GM12878 (cell line): ENCODE results near the gene KLHL36. TPM values are rescaled to one million over a fixed set of nuclear protein-coding genes. Genes with fewer than 3 reads are reported as not detected.

Source experiments
- BMI1 ChIP-seq: fragments of 450-650 bp; IDR thresholded peaks from 2 replicates; pipeline ENCODE4 v1.6.1; 2016; ENCODE audit warnings: mild to moderate bottlenecking, moderate library complexity, borderline replicate concordance
- CBFB ChIP-seq: IDR thresholded peaks from 2 replicates; pipeline ENCODE4 v1.6.1; 2016; ENCODE audit warnings: antibody characterized with exemption, low read depth
- CUX1 ChIP-seq: IDR thresholded peaks from 2 replicates; pipeline ENCODE4 v1.6.1; 2012; ENCODE audit warnings: improper control_type of control experiment, low read depth, low read length; ENCODE audit not compliant: insufficient replicate concordance
- GABPA ChIP-seq: IDR thresholded peaks from 2 replicates; pipeline ENCODE4 v1.6.1; 2014; ENCODE audit warnings: antibody characterized with exemption, low read depth, mild to moderate bottlenecking, inconsistent platforms
- IKZF1 ChIP-seq: fragments of 450-650 bp; conservative IDR thresholded peaks from 2 replicates; pipeline ENCODE4 v1.6.1; 2017; ENCODE audit warnings: antibody characterized with exemption, mild to moderate bottlenecking
- JUNB ChIP-seq: IDR thresholded peaks from 2 replicates; pipeline ENCODE4 v1.6.1; 2016; ENCODE audit warnings: antibody characterized with exemption, mild to moderate bottlenecking
- MYC ChIP-seq: IDR thresholded peaks from 2 replicates; pipeline ENCODE4 v1.6.1; 2011; ENCODE audit warnings: mild to moderate bottlenecking, low read length, moderate library complexity, inconsistent platforms; ENCODE audit not compliant: insufficient read depth, insufficient replicate concordance, insufficient read length, severe bottlenecking
- POLR2AphosphoS5 ChIP-seq: IDR thresholded peaks from 2 replicates; pipeline ENCODE4 v1.6.1; 2011; ENCODE audit warnings: mild to moderate bottlenecking, low read length, inconsistent platforms
- REST ChIP-seq: IDR thresholded peaks from 2 replicates; pipeline ENCODE4 v1.6.1; 2012; ENCODE audit warnings: mild to moderate bottlenecking, low read depth, low read length
- SIN3A ChIP-seq: IDR thresholded peaks from 2 replicates; pipeline ENCODE4 v1.6.1; 2012; ENCODE audit warnings: low read depth, low read length, improper control_type of control experiment
- SREBF2 ChIP-seq: IDR thresholded peaks from 2 replicates; pipeline ENCODE4 v1.6.1; 2012; ENCODE audit warnings: mild to moderate bottlenecking, low read length
- STAT3 ChIP-seq: IDR thresholded peaks from 2 replicates; pipeline ENCODE4 v1.6.1; 2011; ENCODE audit warnings: low read depth, low read length, improper control_type of control experiment
- WRNIP1 ChIP-seq: IDR thresholded peaks from 2 replicates; pipeline ENCODE4 v1.6.1; 2011; ENCODE audit warnings: low read depth, low read length, improper control_type of control experiment, borderline replicate concordance
- ZNF274 ChIP-seq: IDR thresholded peaks from one replicate; pipeline ENCODE4 v1.8.0; 2011; ENCODE audit not compliant: insufficient read length, insufficient read depth
- polyA plus RNA-seq, 11 experiments: library from polyadenylated mRNA; depleted of rRNA in 4 of 11; unstranded in 6 of 11; stranded (reverse) in 5 of 11; fragments of >200 nt; fragmentation: Nextera tagmentation in 4 of 11; fragmentation: Illumina TruSeq in 1 of 11; extraction: Ambion mirVana in 4 of 11; extraction: Trizol in 1 of 11; gene quantifications; 1 replicate in 1 of 11; 2 replicates in 10 of 11; pipeline versions ENCODE4 v1.2.1 to v1.2.3, GENCODE V29; 2011 to 2016; ENCODE audit warnings: inconsistent platforms in 2 of 11, missing spikeins in 2 of 11, low read depth in 1 of 11
- total RNA-seq, 4 experiments: library from RNA; depleted of rRNA in 3 of 4; stranded (reverse); fragments of >200 nt in 3 of 4; fragmentation: Illumina TruSeq in 1 of 4; extraction: Trizol in 1 of 4; gene quantifications; 2 replicates each; pipeline versions ENCODE4 v1.2.1 to v1.2.3, GENCODE V29; 2013 to 2021
- TF ChIP-seq, protein P1 (sequence below): fragments of 450-650 bp; IDR thresholded peaks from 2 replicates; pipeline ENCODE4 v1.6.1; 2016; ENCODE audit warnings: mild to moderate bottlenecking
- TF ChIP-seq, protein P2 (sequence below): fragments of 450-650 bp; IDR thresholded peaks from 2 replicates; pipeline ENCODE4 v1.6.1; 2017; ENCODE audit warnings: mild to moderate bottlenecking

Gene KLHL36
- total and polyA plus RNA-seq, 10 of the 15 experiments (the other 5 are each of a cell fraction or from before 2014, with no cell fraction given): 2.6 to 45.3 (median 16.8) TPM

- TF ChIP-seq, protein P1, sequence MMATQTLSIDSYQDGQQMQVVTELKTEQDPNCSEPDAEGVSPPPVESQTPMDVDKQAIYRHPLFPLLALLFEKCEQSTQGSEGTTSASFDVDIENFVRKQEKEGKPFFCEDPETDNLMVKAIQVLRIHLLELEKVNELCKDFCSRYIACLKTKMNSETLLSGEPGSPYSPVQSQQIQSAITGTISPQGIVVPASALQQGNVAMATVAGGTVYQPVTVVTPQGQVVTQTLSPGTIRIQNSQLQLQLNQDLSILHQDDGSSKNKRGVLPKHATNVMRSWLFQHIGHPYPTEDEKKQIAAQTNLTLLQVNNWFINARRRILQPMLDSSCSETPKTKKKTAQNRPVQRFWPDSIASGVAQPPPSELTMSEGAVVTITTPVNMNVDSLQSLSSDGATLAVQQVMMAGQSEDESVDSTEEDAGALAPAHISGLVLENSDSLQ: no peak
- no peak for TF ChIP-seq SREBF2
- TF ChIP-seq, protein P2, sequence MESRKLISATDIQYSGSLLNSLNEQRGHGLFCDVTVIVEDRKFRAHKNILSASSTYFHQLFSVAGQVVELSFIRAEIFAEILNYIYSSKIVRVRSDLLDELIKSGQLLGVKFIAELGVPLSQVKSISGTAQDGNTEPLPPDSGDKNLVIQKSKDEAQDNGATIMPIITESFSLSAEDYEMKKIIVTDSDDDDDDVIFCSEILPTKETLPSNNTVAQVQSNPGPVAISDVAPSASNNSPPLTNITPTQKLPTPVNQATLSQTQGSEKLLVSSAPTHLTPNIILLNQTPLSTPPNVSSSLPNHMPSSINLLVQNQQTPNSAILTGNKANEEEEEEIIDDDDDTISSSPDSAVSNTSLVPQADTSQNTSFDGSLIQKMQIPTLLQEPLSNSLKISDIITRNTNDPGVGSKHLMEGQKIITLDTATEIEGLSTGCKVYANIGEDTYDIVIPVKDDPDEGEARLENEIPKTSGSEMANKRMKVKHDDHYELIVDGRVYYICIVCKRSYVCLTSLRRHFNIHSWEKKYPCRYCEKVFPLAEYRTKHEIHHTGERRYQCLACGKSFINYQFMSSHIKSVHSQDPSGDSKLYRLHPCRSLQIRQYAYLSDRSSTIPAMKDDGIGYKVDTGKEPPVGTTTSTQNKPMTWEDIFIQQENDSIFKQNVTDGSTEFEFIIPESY: no peak
- no peak for TF ChIP-seq JUNB
- TF ChIP-seq CUX1: no peak
- no peak for TF ChIP-seq CBFB
- no peak for TF ChIP-seq BMI1
- TF ChIP-seq MYC: no peak
- no peak for TF ChIP-seq GABPA
- TF ChIP-seq POLR2AphosphoS5: peak; percentile 72
- TF ChIP-seq IKZF1: peak; percentile 35; the same call in 1 of the 2 replicates
- TF ChIP-seq WRNIP1: 0 out of 2 replicates have a peak, but pooled peaks have one; percentile 79
- TF ChIP-seq ZNF274: no peak
- no peak for TF ChIP-seq STAT3
- no peak for TF ChIP-seq REST
- no peak for TF ChIP-seq SIN3A
These were observed 33.1 kb upstream of the KLHL36 start (continued) for GRCh38 chr16:84614968-84615813.
